ENCODE data around the gene C20orf144. TPM values are rescaled to one million over a fixed set of nuclear protein-coding genes. Genes with fewer than 3 reads are reported as not detected.

The C20orf144 gene
- total RNA-seq, 1 experiment from 2014 or later: not detected

- CTCF ChIA-PET: no interaction called here
- Histone ChIP-seq H3K4me1 (ENCODE audit: control insufficient read depth, insufficient read depth, low read length) (peaks cover 15% of the 10 kb centered on the region), H3K36me3 (ENCODE audit: control insufficient read depth, insufficient read depth, low read length) (no peaks in the 10 kb centered on the region; the same call in 1 of the 2 replicates), H3K4me3 (ENCODE audit: low read depth in 2 of 2, low read length in 2 of 2) (no peak overlapping the region), H3K9me3 (ENCODE audit: control insufficient read depth, insufficient read depth, low read depth, low read length) (no peaks in the 10 kb centered on the region), H3K27ac (ENCODE audit: low read length) (no peak overlapping the region), H3K27me3 (ENCODE audit: control insufficient read depth, insufficient read depth, low read length) (no peaks in the 10 kb centered on the region)
- TF ChIP-seq TCF7L2 (IDR thresholded peaks at IDR 0.05; ENCODE audit: low read depth, low read length) (no peak), POLR2AphosphoS5 (IDR thresholded peaks at IDR 0.05; ENCODE audit: low read depth, low read length) (no peak), SIN3A (IDR thresholded peaks at IDR 0.05; ENCODE audit: borderline replicate concordance, insufficient read depth, low read depth, low read length) (no peak), REST (IDR thresholded peaks at IDR 0.05; ENCODE audit: insufficient read depth in 1 of 2, low read depth in 2 of 2, low read length in 1 of 2) (no peak), CTCF (IDR thresholded peaks at IDR 0.05) (no peak)
- no peak for ATAC-seq
- BruUV-seq (replicated peaks): no TSS peak
- POLR2A ChIA-PET: no interaction called here
- no peak for DNase-seq (ENCODE audit: low read depth, low spot score)
- in situ Hi-C loops (cut with HindIII; ENCODE audit: low pct_unique_long_range_greater_than_20kb, low sequenced_read_pairs): no loop called here
- intact Hi-C loops (cut with micrococcal nuclease; ENCODE audit: unreplicated experiment): no loop called here
These were observed 17.6 kb upstream of the C20orf144 start for GRCh38 chr20:33644313-33645071.

GRCh38 chr20:33645072-33645358 lies 17.1 kb upstream of the C20orf144 start:
- POLR2A ChIA-PET: no interaction called here
- TF ChIP-seq TCF7L2 (IDR thresholded peaks at IDR 0.05; ENCODE audit: low read depth, low read length) (no peak), REST (IDR thresholded peaks at IDR 0.05; ENCODE audit: insufficient read depth in 1 of 2, low read depth in 2 of 2, low read length in 1 of 2) (no peak), POLR2AphosphoS5 (IDR thresholded peaks at IDR 0.05; ENCODE audit: low read depth, low read length) (no peak), CTCF (IDR thresholded peaks at IDR 0.05) (no peak), SIN3A (IDR thresholded peaks at IDR 0.05; ENCODE audit: borderline replicate concordance, insufficient read depth, low read depth, low read length) (no peak)
- in situ Hi-C loops (cut with HindIII; ENCODE audit: low pct_unique_long_range_greater_than_20kb, low sequenced_read_pairs) (no loop called here), intact Hi-C loops (cut with micrococcal nuclease; ENCODE audit: unreplicated experiment) (no loop called here)
- BruUV-seq (replicated peaks): no TSS peak
- Histone ChIP-seq H3K4me1 (ENCODE audit: control insufficient read depth, insufficient read depth, low read length) (peaks cover 15% of the 10 kb centered on the region), H3K36me3 (ENCODE audit: control insufficient read depth, insufficient read depth, low read length) (no peaks in the 10 kb centered on the region; the same call in 1 of the 2 replicates), H3K27me3 (ENCODE audit: control insufficient read depth, insufficient read depth, low read length) (no peaks in the 10 kb centered on the region), H3K4me3 (ENCODE audit: low read depth in 2 of 2, low read length in 2 of 2) (no peak overlapping the region), H3K27ac (ENCODE audit: low read length) (no peak overlapping the region), H3K9me3 (ENCODE audit: control insufficient read depth, insufficient read depth, low read depth, low read length) (no peaks in the 10 kb centered on the region)
- CTCF ChIA-PET: no interaction called here
- DNase-seq (ENCODE audit: low read depth, low spot score) (no peak), ATAC-seq (no peak)
